Keratinocyte (primary cell): ENCODE results near the gene LONP2.

Source experiments
- EZH2 ChIP-seq: IDR thresholded peaks from one replicate; pipeline ENCODE4 v1.6.1; 2012; ENCODE audit warnings: inconsistent platforms, mild to moderate bottlenecking, low read length, moderate library complexity
- TF ChIP-seq, protein P1 (sequence below), 3 experiments: IDR thresholded peaks in 1 of 3; conservative IDR thresholded peaks in 1 of 3; optimal IDR thresholded peaks in 1 of 3; 2 replicates in 2 of 3; 3 replicates in 1 of 3; pipeline versions ENCODE3 to v1.5.1; 2011; ENCODE audit warnings: low read length in 3 of 3, mild to moderate bottlenecking in 3 of 3, moderate library complexity in 2 of 3, control low read depth in 1 of 3, inconsistent platforms in 1 of 3; ENCODE audit not compliant: insufficient read depth in 2 of 3; ENCODE audit errors: extremely low read depth in 1 of 3

- TF ChIP-seq EZH2: no peak
- TF ChIP-seq, protein P1, sequence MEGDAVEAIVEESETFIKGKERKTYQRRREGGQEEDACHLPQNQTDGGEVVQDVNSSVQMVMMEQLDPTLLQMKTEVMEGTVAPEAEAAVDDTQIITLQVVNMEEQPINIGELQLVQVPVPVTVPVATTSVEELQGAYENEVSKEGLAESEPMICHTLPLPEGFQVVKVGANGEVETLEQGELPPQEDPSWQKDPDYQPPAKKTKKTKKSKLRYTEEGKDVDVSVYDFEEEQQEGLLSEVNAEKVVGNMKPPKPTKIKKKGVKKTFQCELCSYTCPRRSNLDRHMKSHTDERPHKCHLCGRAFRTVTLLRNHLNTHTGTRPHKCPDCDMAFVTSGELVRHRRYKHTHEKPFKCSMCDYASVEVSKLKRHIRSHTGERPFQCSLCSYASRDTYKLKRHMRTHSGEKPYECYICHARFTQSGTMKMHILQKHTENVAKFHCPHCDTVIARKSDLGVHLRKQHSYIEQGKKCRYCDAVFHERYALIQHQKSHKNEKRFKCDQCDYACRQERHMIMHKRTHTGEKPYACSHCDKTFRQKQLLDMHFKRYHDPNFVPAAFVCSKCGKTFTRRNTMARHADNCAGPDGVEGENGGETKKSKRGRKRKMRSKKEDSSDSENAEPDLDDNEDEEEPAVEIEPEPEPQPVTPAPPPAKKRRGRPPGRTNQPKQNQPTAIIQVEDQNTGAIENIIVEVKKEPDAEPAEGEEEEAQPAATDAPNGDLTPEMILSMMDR (optimal IDR thresholded peaks at IDR 0.05 in 1 of 3, IDR thresholded peaks at IDR 0.05 in 1 of 3, conservative IDR thresholded peaks at IDR 0.05 in 1 of 3; ENCODE audit: extremely low read depth in 1 of 3, insufficient read depth in 2 of 3, low read length in 3 of 3): no peak
Observed at GRCh38 chr16:48203974-48204824, 39.9 kb upstream of the LONP2 start.
